HG03432 (cell line): Measurements from ENCODE around the gene CSNK2B.

Experiments used
- ATAC-seq: cut with Tn5 transposase; IDR thresholded peaks from one replicate; pipeline ENCODE4 v1.9.1; 2021; ENCODE audit warnings: mild to moderate bottlenecking, moderate library complexity; ENCODE audit not compliant: unreplicated experiment

The CSNK2B gene

GRCh38 chr6:31660381-31661261 lies 5.3 kb upstream of the CSNK2B start, which contains the start of gene C6orf47:
Gene C6orf47, minus strand, starts transcription at chr6:31660778. Its CDS starts 831 bp downstream, at chr6:31659947.
- peak; percentile 51 for ATAC-seq

- ATAC-seq, result no peak
Measured at GRCh38 chr6:31661262-31662123, 4.4 kb upstream of the CSNK2B start.

- no peak for ATAC-seq
Measured at GRCh38 chr6:31662124-31662723, 3.7 kb upstream of the CSNK2B start.

GRCh38 chr6:31663126-31663960 lies 2.5 kb upstream of the CSNK2B start:
- ATAC-seq, result no peak

GRCh38 chr6:31663961-31664789 lies 1.7 kb upstream of the CSNK2B start:
- ATAC-seq, result no peak

- peak; percentile 33 for ATAC-seq
Measured at GRCh38 chr6:31664790-31665500, 935 bp upstream of the CSNK2B start, which contains the start of gene GPANK1. Gene GPANK1, minus strand, starts transcription at chr6:31664997. Its CDS starts 519 bp downstream, at chr6:31664478.

- ATAC-seq, result no peak
Measured at GRCh38 chr6:31666337-31666965, 571 bp downstream of the CSNK2B start.

GRCh38 chr6:31669676-31670075 lies 3.8 kb downstream of the CSNK2B start, which contains the start of gene LY6G5B:
Gene LY6G5B, plus strand, starts transcription at chr6:31669976. Its CDS starts 975 bp downstream, at chr6:31670951.
- ATAC-seq, result no peak

GRCh38 chr6:31676322-31676903 lies 10.5 kb downstream of the CSNK2B start:
- ATAC-seq, result no peak

GRCh38 chr6:31676904-31677303 lies 11.0 kb downstream of the CSNK2B start:
- no peak for ATAC-seq

- ATAC-seq, result no peak
Measured at GRCh38 chr6:31677955-31678354, 12.1 kb downstream of the CSNK2B start.

GRCh38 chr6:31680226-31681134 lies 14.6 kb downstream of the CSNK2B start, which contains the start of gene LY6G5C:
Gene LY6G5C, minus strand, starts transcription at chr6:31681067. Its CDS starts 694 bp downstream, at chr6:31680373.
- ATAC-seq, result no peak

- no peak for ATAC-seq
Measured at GRCh38 chr6:31681135-31681671, 15.3 kb downstream of the CSNK2B start.

GRCh38 chr6:31683591-31683990 lies 17.7 kb downstream of the CSNK2B start:
- ATAC-seq, result no peak

- no peak for ATAC-seq
Measured at GRCh38 chr6:31686483-31686882, 20.6 kb downstream of the CSNK2B start.

GRCh38 chr6:31687321-31687720 lies 21.4 kb downstream of the CSNK2B start:
- no peak for ATAC-seq
